GM21737 (cell line): Measurements from ENCODE around the gene PRRX2.

Experiments
- ATAC-seq: cut with Tn5 transposase; IDR thresholded peaks from one replicate; pipeline ENCODE4 v1.9.1; 2021; ENCODE audit warnings: mild to moderate bottlenecking, moderate library complexity; ENCODE audit not compliant: unreplicated experiment

Gene PRRX2

DNA sequence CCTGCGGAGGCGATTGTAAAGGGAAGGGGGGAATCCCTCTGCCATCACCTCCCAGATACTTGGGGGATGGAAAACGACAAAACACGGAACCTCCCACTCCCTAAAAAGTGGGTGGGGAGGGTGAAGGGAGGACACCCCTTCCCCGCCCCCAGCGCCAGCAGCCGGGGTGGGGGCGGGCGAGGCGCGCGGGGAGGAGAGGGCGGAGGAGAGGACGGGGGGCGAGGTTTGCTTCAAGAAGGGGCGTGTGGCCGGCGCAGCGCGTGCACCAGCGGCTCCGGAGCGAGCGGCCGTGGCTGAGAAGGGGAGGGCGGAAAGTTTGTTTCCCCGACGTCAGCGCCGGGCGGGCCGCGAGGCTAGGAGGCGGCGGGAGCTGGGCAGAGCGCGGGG is at the start of gene PRRX2:
Gene PRRX2, plus strand, starts transcription at position 259 of the 387 bp plus-strand sequence. CDS start 221 bp downstream, outside the sequence.
- no peak for ATAC-seq

GRCh38 chr9:129617167-129617566 is 48.3 kb upstream of the PRRX2 start:
- no peak for ATAC-seq

DNA sequence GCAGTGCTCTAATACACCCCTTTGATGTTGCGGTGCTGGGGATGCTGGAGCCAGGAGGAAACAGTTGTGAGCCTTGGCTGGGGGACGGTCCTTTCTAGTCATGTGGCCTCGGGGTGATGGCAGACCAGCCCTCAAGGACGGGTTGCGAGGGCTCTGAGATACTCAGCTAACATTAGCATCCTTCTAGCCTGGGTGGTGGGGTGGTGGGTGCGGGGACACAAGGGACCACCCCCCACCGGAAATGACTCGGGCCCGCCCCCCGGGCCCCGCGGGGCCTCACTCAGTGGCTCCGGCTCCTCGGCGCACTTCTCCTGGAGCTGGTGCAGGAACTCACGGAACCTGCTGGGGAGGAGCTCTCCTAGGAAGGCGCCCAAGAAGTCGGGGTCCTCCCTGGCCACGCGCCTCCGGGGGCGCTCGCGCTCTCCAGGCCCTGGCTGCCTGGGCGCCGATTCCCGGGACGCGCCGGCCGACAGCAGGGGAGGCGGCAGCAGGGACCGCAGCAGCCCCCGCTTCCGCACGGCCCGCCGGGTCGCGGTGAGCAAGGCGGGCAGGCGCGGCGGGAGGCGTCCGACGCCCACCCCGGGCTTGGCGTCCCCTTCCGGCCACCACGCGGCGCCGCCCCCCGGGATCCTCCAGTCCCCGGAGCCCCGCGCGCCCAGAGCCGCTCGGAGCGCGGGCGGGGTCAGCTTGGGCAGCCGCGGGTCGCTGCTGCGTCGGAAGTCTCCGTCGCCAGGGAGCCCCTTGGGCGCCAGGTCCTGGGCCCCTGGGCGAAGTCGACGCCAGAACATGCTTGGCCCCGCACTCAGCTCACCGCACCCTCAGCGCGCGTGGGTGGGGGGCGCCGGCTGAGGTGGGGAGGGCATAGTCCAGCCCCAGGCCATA is 45.4 kb upstream of the PRRX2 start:
- no peak for ATAC-seq

GRCh38 chr9:129620669-129621295 is 44.7 kb upstream of the PRRX2 start, which contains the start of gene C9orf50:
Gene C9orf50 (minus strand): TSS chr9:129621101. CDS start chr9:129620574, 527 bp downstream.
- no peak for ATAC-seq

- ATAC-seq = no peak
These were observed 42.1 kb upstream of the PRRX2 start for GRCh38 chr9:129623331-129623730.

DNA sequence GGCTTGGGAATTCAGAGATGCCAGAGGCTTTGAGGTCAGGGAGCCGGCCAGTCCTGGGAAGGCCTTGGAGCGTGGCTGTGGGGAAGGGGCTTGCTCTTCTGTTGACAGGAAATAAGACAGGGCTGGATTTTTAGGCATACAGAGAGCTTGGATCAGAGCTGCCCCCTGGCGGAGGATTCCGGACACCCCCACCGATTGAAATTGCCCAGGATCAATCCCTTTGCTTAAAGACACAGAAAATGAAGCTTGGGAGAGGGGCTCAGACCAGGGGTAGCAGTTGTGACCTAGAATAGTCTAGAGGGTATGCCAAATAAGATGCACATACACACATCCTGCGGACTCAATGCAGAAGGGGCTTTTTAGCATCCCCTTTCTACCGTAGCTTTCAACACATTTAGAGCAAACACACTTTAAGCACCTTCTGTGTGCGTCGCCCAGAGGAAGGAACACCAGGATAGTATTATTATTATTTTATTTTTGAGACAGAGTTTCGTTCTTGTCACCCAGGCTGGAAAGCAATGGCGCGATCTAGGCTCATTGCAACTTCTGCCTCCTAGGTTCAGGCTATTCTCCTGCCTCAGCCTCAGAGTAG is 41.2 kb upstream of the PRRX2 start:
- no peak for ATAC-seq

- no peak for ATAC-seq
These were observed 40.5 kb upstream of the PRRX2 start for GRCh38 chr9:129624947-129625346.

- ATAC-seq = peak; percentile 64
These were observed 39.3 kb upstream of the PRRX2 start, which contains the start of gene NTMT1 for GRCh38 chr9:129626079-129626624. Gene NTMT1 (plus strand): TSS chr9:129626163. CDS start chr9:129632704, 6,541 bp downstream.

GRCh38 chr9:129626625-129627284 is 38.7 kb upstream of the PRRX2 start:
- peak; percentile 23 for ATAC-seq

- no peak for ATAC-seq
These were observed 37.6 kb upstream of the PRRX2 start for GRCh38 chr9:129627556-129628440.

DNA sequence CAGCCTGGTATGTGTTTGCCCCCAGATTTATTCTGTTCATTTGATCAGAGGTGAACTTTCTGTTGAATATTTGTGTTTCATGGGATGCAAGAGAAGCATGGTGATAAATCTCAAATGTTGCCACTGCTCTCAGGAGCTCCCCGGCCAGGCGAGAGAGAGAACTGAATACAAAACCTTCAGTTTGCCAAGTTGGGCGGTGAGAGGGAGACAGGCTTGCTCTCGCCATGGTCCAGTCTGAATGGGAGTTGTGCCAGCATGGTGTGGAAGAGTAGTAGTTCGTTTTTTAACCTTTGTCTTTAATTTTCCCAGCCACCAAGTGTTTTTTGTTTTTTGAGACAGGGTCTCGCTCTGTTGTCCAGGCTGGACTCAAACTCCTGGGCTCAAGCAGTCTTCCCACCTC is 36.7 kb upstream of the PRRX2 start:
- ATAC-seq = no peak

GRCh38 chr9:129629251-129629820 is 36.1 kb upstream of the PRRX2 start:
- no peak for ATAC-seq

DNA sequence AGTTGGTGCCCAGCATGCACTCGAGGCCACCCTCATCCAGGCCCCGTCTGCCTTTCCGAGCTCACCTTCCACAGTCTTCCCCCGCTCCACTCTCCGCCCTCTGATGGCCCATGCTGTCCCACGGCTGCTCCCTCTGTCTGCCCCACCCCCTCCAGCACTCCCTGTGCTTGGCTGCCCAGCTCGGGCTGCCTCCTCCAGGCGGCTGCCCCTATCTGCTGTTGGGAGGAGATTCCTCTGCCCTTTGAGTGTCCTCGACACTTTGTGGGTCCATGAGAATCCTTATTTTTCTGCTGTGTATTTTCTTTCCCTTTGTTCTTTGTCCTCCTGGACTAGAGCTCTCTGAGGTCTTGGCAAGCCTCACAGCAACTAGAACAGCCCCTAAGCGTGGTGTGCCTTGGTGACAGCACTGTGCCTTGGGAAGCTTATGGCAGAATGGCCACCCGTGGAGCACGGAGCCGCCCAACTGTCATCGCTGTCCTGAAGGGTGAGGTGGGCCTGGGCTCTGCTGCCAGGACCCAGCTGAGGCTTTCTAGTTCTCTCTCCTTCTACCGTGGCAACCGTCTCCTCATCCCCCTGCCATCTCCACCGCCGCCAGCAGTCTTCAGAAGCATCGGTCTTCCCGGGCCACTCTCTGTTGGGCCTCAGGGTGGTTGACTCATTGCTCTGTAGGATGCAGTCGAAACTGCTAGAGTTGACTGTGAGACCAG is 34.3 kb upstream of the PRRX2 start:
- no peak for ATAC-seq

- ATAC-seq = no peak
These were observed 33.7 kb upstream of the PRRX2 start for GRCh38 chr9:129631674-129632129.

- no peak for ATAC-seq
These were observed 33.0 kb upstream of the PRRX2 start for GRCh38 chr9:129632460-129632859.

DNA sequence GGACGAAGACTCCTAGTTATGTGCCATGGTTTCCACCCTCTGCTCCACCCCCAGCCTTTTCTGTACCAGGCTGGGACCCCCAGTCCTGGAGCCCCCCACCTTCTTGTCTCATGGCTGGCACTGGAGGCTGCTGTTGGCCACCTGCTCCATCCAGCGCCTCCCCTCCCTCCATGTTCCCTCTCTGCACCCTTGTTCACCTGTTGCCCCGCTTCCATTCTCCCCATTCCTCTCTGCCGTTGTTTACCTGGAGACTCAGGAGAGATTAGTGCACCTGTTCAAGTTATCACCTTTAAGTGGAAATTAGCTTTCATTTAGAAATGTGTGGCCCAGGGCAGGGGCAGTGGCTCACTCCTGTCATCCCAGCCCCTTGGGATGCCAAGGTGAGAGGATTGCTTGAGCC is 32.2 kb upstream of the PRRX2 start:
- no peak for ATAC-seq

- no peak for ATAC-seq
These were observed 31.6 kb upstream of the PRRX2 start for GRCh38 chr9:129633848-129634247.

GRCh38 chr9:129635099-129636065 is 30.1 kb upstream of the PRRX2 start:
- ATAC-seq = no peak
